ENCODE results near the gene FOXJ2.
"Not testable (repeated sequence)": the region's sequence is repeated elsewhere in the genome, so short reads cannot be mapped to it uniquely, and the experiment has no call there.

FOXJ2 gene

DNA sequence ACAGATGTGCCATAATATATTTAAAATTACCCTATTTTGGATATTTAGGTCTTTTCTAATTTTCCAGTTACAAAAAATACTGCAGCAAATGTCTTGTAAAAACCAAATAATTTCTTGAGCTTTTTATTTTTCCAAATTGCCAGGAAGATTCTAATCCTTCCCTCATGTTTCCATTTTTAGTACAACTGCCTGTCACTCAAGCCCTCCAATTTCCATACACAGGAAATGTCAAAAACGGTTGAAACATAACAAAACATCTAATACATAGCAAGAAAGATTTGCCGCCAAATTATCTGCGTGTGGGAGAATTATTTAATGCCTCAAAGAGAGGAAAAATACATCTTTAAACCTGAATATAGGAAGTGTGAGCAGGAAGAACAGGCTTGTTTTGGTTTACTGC is 2.3 kb upstream of the FOXJ2 start:
- DNase-seq (ENCODE audit: low read depth) = no peak

GRCh38 chr12:8031017-8031416 is 1.5 kb upstream of the FOXJ2 start:
- DNase-seq (ENCODE audit: low read depth) = not testable (repeated sequence)

GRCh38 chr12:8031872-8032241 is 659 bp upstream of the FOXJ2 start:
- no peak for DNase-seq (ENCODE audit: low read depth)

- DNase-seq (ENCODE audit: low read depth) = peak; percentile 30
Observed at GRCh38 chr12:8033153-8034044, 883 bp downstream of the FOXJ2 start.

DNA sequence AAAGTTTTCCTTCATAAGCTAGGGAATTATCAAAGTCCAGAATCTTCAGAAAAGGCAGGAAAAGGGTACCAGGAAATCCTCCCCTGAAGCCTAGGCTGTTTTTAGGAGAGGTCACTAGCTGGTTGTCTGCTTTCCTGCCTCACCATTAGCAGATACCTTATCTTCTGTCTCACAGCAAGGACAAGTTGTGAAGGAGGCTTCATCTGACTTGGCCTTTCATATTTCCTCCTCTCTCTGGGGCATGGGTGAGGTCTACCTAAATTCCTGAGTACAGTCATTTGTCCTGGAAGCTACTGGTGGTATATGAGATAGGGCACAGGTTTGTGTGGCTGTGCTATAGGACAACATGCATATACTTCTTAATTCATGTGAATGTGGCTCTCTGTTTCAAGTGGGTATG is 2.3 kb downstream of the FOXJ2 start:
- no peak for DNase-seq (ENCODE audit: low read depth)

- no peak for DNase-seq (ENCODE audit: low read depth)
Observed at GRCh38 chr12:8035440-8036010, 3.0 kb downstream of the FOXJ2 start.

GRCh38 chr12:8036346-8036745 is 3.8 kb downstream of the FOXJ2 start:
- DNase-seq (ENCODE audit: low read depth) = no peak

DNA sequence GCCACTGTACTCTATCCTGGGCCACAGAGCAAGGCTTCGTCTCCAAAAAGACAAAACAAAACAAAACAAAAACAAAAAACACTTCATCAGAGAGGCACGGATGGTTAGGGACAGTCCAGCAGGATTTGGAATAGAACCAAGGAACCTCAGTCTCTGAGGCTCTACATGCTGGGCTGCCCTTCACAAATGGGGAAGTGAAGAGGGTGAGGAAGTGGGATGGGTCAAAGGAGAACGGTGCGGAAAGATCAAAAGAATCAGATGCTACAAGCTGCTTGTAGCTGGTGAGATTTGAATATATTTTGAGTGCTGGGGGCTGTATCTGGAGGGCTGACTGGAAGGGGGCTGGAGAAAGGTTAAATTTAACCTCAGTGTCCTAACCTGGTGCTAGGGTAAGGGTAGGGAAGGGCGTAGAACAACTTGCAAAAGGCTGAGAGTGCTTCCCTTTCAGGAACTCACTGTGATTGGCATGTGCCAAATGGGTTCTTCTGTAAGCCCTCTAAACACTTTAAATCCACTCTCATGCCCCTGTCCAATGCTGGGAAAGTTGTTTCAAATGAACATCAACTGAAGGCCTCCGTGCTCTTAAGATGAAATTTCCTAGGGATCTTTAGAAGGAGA is 4.6 kb downstream of the FOXJ2 start:
- DNase-seq (ENCODE audit: low read depth) = no peak

DNA sequence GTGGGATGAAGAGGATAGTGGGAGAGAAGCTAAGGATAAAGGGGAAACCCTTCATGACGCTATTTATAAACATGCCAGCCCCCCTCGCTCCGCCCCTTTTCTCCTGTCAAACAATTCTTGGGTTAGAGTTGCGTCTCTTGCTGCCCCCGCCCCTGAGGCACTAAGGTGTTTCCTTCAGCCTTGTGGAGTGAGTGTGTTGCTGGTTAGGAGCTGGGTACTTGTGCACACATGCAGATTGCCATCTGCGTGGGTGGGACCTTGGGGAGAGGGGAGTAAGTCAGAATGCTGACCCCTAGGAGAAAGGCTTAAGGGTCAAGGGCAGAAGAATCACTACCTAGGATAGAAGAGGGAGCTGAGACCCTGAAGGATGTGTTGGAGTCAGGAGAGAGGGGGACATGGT is 5.4 kb downstream of the FOXJ2 start:
- DNase-seq (ENCODE audit: low read depth) = no peak

- DNase-seq (ENCODE audit: low read depth) = no peak
Observed at GRCh38 chr12:8038659-8039114, 6.2 kb downstream of the FOXJ2 start.

DNA sequence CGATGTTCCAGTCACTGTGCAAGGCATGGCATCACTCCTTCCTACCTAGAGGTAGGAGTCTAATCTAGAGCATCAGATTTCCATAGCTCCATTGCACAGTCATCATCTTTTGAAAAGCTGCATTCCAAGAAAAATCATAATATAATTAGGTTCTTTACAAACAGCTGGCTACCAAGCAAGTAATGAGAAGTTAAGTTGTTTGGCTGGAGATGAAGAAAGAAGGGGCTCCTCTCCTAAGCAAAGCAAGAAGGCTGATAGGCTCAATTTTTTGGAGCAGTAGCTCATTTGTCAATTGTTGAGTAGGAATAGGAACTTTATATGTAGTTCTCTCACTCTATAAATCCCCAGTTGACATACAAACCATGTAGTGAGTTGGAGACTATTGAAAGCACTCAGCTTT is 8.3 kb downstream of the FOXJ2 start:
- DNase-seq (ENCODE audit: low read depth) = no peak

- peak; percentile 72 for DNase-seq (ENCODE audit: low read depth)
Observed at GRCh38 chr12:8045952-8046944, 13.7 kb downstream of the FOXJ2 start.

GRCh38 chr12:8047842-8048241 is 15.3 kb downstream of the FOXJ2 start:
- DNase-seq (ENCODE audit: low read depth) = no peak

- DNase-seq (ENCODE audit: low read depth) = no peak
Observed at GRCh38 chr12:8048906-8049305, 16.4 kb downstream of the FOXJ2 start.

- no peak for DNase-seq (ENCODE audit: low read depth)
Observed at GRCh38 chr12:8050600-8051250, 18.2 kb downstream of the FOXJ2 start.

GRCh38 chr12:8052679-8053078 is 20.2 kb downstream of the FOXJ2 start:
- no peak for DNase-seq (ENCODE audit: low read depth)

GRCh38 chr12:8054816-8055215 is 22.3 kb downstream of the FOXJ2 start:
- DNase-seq (ENCODE audit: low read depth) = no peak

- no peak for DNase-seq (ENCODE audit: low read depth)
Observed at GRCh38 chr12:8057306-8057705, 24.8 kb downstream of the FOXJ2 start.

GRCh38 chr12:8057839-8058238 is 25.3 kb downstream of the FOXJ2 start:
- DNase-seq (ENCODE audit: low read depth) = no peak

- no peak for DNase-seq (ENCODE audit: low read depth)
Observed at GRCh38 chr12:8058506-8058905, 26.0 kb downstream of the FOXJ2 start.

- DNase-seq (ENCODE audit: low read depth) = no peak
Observed at GRCh38 chr12:8064131-8064530, 31.6 kb downstream of the FOXJ2 start.

Data from activated T-helper 9 cell treated with anti-CD3 and anti-CD28 coated beads, Interleukin-2, amount 50 U/mL, for 16 hours (primary cell).